GM12878 (cell line): Measurements from ENCODE around the gene KIF20B. TPM values are rescaled to one million over a fixed set of nuclear protein-coding genes. Genes with fewer than 3 reads are reported as not detected.

Experiments
- ATAC-seq: fragments of 200-7000 bp; cut with Tn5 transposase; 3 replicates; pipeline ENCODE4 v1.9.1; 2020; ENCODE audit warnings: mild to moderate bottlenecking, moderate library complexity
- BruUV-seq: library from RNA; stranded (reverse); fragments of 400-500 nt; replicated peaks from 2 replicates; lab custom pipeline; 2021; lab: Mats Ljungman, UMichigan
- CTCF ChIA-PET: fragments of 300-600 bp; sonication (Branson Sonifier 250); formaldehyde crosslinking; extraction: SDS; loops from one replicate; lab custom pipeline; 2021; ENCODE audit warnings: inconsistent platforms; lab: Yijun Ruan, JAX
- POLR2A ChIA-PET: fragments of 350-600 bp; formaldehyde crosslinking; extraction: SDS; loops from one replicate; lab custom pipeline; 2021; ENCODE audit warnings: inconsistent platforms; lab: Charles Lee
- RAD21 ChIA-PET: fragments of 300-600 bp; sonication (Branson Sonifier 250); formaldehyde crosslinking; loops from one replicate; lab custom pipeline; 2023; ENCODE audit warnings: antibody characterized with exemption; ENCODE audit not compliant: unreplicated experiment; lab: Charles Lee
- SMC1A ChIA-PET: fragments of 300-600 bp; sonication (Branson Sonifier 250); formaldehyde crosslinking; loops from one replicate; lab custom pipeline; 2023; ENCODE audit not compliant: unreplicated experiment, uncharacterized antibody; lab: Charles Lee
- DNase-seq: peaks from one replicate; pipeline ENCODE4 v3.0.0-alpha.2; 2011; ENCODE audit warnings: low read depth, low spot score
- FAIRE-seq: peaks from 3 replicates; lab custom pipeline; 2011; peaks lifted over from hg19 to GRCh38; lab: Jason Lieb, UNC
- H2AFZ ChIP-seq: 2 replicates; pipeline ENCODE4 v1.6.0; 2011; ENCODE audit warnings: low read depth, low read length, control low read depth; ENCODE audit not compliant: control insufficient read depth
- H3K27ac ChIP-seq: 2 replicates; pipeline ENCODE4 v1.5.1; 2011; ENCODE audit warnings: control low read depth; ENCODE audit not compliant: control insufficient read depth, insufficient read depth
- H3K27me3 ChIP-seq, 2 experiments: replicated peaks in 1 of 2; 2 replicates each; pipeline versions ENCODE4 v1.6.0 to v1.6.1; 2011; ENCODE audit warnings: low read length in 1 of 2; ENCODE audit not compliant: control insufficient read depth in 2 of 2, insufficient read depth in 2 of 2
- H3K36me3 ChIP-seq, 2 experiments: 2 replicates each; pipeline ENCODE4 v1.5.1; 2011; ENCODE audit warnings: low read length in 1 of 2; ENCODE audit not compliant: control insufficient read depth in 2 of 2, insufficient read depth in 2 of 2
- H3K4me1 ChIP-seq: 2 replicates; pipeline ENCODE4 v1.6.1; 2011; ENCODE audit warnings: mild to moderate bottlenecking, low read length, moderate library complexity, mixed read lengths; ENCODE audit not compliant: control insufficient read depth, insufficient read depth
- H3K4me2 ChIP-seq: 2 replicates; pipeline ENCODE4 v1.6.0; 2011; ENCODE audit warnings: control low read depth; ENCODE audit not compliant: control insufficient read depth, insufficient read depth
- H3K4me3 ChIP-seq: fragments of 200-600 bp; sonication (generic); 2 replicates; pipeline ENCODE4 v1.5.1; 2016
- H3K79me2 ChIP-seq: 2 replicates; pipeline ENCODE4 v1.6.0; 2011; ENCODE audit warnings: low read length; ENCODE audit not compliant: control insufficient read depth, insufficient read depth
- H3K9ac ChIP-seq: 2 replicates; pipeline ENCODE4 v1.8.0; 2011; ENCODE audit warnings: low read length, control low read depth, mixed read lengths; ENCODE audit not compliant: control insufficient read depth, insufficient read depth
- H3K9me3 ChIP-seq: replicated peaks from 3 replicates; pipeline ENCODE4 v1.5.1; 2011; ENCODE audit warnings: mild to moderate bottlenecking, low read length; ENCODE audit not compliant: control insufficient read depth, insufficient read depth
- H4K20me1 ChIP-seq: 2 replicates; pipeline ENCODE4 v1.6.0; 2011; ENCODE audit not compliant: control insufficient read depth, insufficient read depth
- BCL11A ChIP-seq: IDR thresholded peaks from 2 replicates; pipeline ENCODE4 v1.6.1; 2011; ENCODE audit warnings: low read depth, low read length
- BRCA1 ChIP-seq: IDR thresholded peaks from 2 replicates; pipeline ENCODE4 v1.6.1; 2011; ENCODE audit warnings: low read depth, low read length, improper control_type of control experiment
- EGR1 ChIP-seq, 2 experiments: IDR thresholded peaks; 1 replicate in 1 of 2; 2 replicates in 1 of 2; pipeline ENCODE4 v1.6.1; 2011 to 2012; ENCODE audit warnings: low read depth in 2 of 2, low read length in 2 of 2, borderline replicate concordance in 1 of 2, mild to moderate bottlenecking in 1 of 2, moderate library complexity in 1 of 2
- EP300 ChIP-seq, 2 experiments: fragments of 150-350 bp in 1 of 2; IDR thresholded peaks; 2 replicates each; pipeline ENCODE4 v1.6.1; 2011 to 2012; ENCODE audit warnings: low read depth in 2 of 2, low read length in 2 of 2, borderline replicate concordance in 1 of 2, improper control_type of control experiment in 1 of 2, inconsistent platforms in 1 of 2; ENCODE audit not compliant: control insufficient read depth in 1 of 2
- HCFC1 ChIP-seq: fragments of 150-350 bp; IDR thresholded peaks from 2 replicates; pipeline ENCODE4 v1.6.1; 2014; ENCODE audit warnings: low read length
- HDAC2 ChIP-seq: fragments of 200-600 bp; sonication (generic); IDR thresholded peaks from 2 replicates; pipeline ENCODE4 v1.6.1; 2017
- HDGF ChIP-seq: fragments of 450-650 bp; IDR thresholded peaks from 2 replicates; pipeline ENCODE4 v1.6.1; 2016; ENCODE audit warnings: antibody characterized with exemption
- MTA2 ChIP-seq: fragments of 450-650 bp; IDR thresholded peaks from 2 replicates; pipeline ENCODE4 v1.6.1; 2016; ENCODE audit warnings: low read depth, mild to moderate bottlenecking, moderate library complexity
- NFXL1 ChIP-seq: fragments of 450-650 bp; IDR thresholded peaks from 2 replicates; pipeline ENCODE4 v1.6.1; 2017; ENCODE audit warnings: antibody characterized with exemption, mild to moderate bottlenecking, borderline replicate concordance
- NR2F1 ChIP-seq: fragments of 450-650 bp; conservative IDR thresholded peaks from 2 replicates; pipeline ENCODE4 v1.6.1; 2017; ENCODE audit warnings: mild to moderate bottlenecking
- NRF1 ChIP-seq: conservative IDR thresholded peaks from 2 replicates; pipeline ENCODE4 v1.6.1; 2011; ENCODE audit warnings: mild to moderate bottlenecking, low read depth, low read length, improper control_type of control experiment
- PAX5 ChIP-seq: IDR thresholded peaks from 2 replicates; pipeline ENCODE4 v1.6.1; 2011; ENCODE audit warnings: low read depth, low read length, borderline replicate concordance
- POLR2AphosphoS2 ChIP-seq: IDR thresholded peaks from 2 replicates; pipeline ENCODE4 v1.6.1; 2011; ENCODE audit warnings: low read depth, mild to moderate bottlenecking, low read length, improper control_type of control experiment, moderate library complexity
- POLR2AphosphoS5 ChIP-seq: IDR thresholded peaks from 2 replicates; pipeline ENCODE4 v1.6.1; 2011; ENCODE audit warnings: mild to moderate bottlenecking, low read length, inconsistent platforms
- POU2F2 ChIP-seq: IDR thresholded peaks from 3 replicates; pipeline ENCODE4 v1.6.1; 2011; ENCODE audit warnings: low read depth, mild to moderate bottlenecking, low read length, borderline replicate concordance
- SMC3 ChIP-seq: IDR thresholded peaks from 2 replicates; pipeline ENCODE4 v1.6.1; 2011; ENCODE audit warnings: low read length, improper control_type of control experiment, borderline replicate concordance
- ZNF207 ChIP-seq: fragments of 450-650 bp; IDR thresholded peaks from 2 replicates; pipeline ENCODE4 v1.6.1; 2014; ENCODE audit warnings: antibody characterized with exemption, mild to moderate bottlenecking, borderline replicate concordance
- ZNF24 ChIP-seq: fragments of 450-650 bp; IDR thresholded peaks from 2 replicates; pipeline ENCODE4 v1.6.1; 2017; ENCODE audit warnings: antibody characterized with exemption, mild to moderate bottlenecking
- WGBS: methylation state at CpG from one replicate; pipeline ENCODE4 v1.1.6; 2016; ENCODE audit warnings: low lambda C conversion rate; ENCODE audit not compliant: insufficient replicate concordance, insufficient coverage; ENCODE audit errors: missing lambda C conversion rate; 5-methylcytosine and 5-hydroxymethylcytosine counted together
- in situ Hi-C: fragments of 300-500 bp; cut with MboI; formaldehyde crosslinking; loops from 9 replicates; pipeline ENCODE4 v1.14.3; 2018; ENCODE audit warnings: mixed read lengths
- intact Hi-C: fragments of 100-400 bp; cut with micrococcal nuclease; formaldehyde crosslinking; loops from one replicate; pipeline ENCODE4 v1.14.2; 2022; ENCODE audit not compliant: unreplicated experiment
- polyA plus RNA-seq, 11 experiments: library from polyadenylated mRNA; depleted of rRNA in 4 of 11; unstranded in 6 of 11; stranded (reverse) in 5 of 11; fragments of >200 nt; fragmentation: Nextera tagmentation in 4 of 11; fragmentation: Illumina TruSeq in 1 of 11; extraction: Ambion mirVana in 4 of 11; extraction: Trizol in 1 of 11; gene quantifications; 1 replicate in 1 of 11; 2 replicates in 10 of 11; pipeline versions ENCODE4 v1.2.1 to v1.2.3, GENCODE V29; 2011 to 2016; ENCODE audit warnings: inconsistent platforms in 2 of 11, missing spikeins in 2 of 11, low read depth in 1 of 11
- total RNA-seq, 4 experiments: library from RNA; depleted of rRNA in 3 of 4; stranded (reverse); fragments of >200 nt in 3 of 4; fragmentation: Illumina TruSeq in 1 of 4; extraction: Trizol in 1 of 4; gene quantifications; 2 replicates each; pipeline versions ENCODE4 v1.2.1 to v1.2.3, GENCODE V29; 2013 to 2021
- TF ChIP-seq, protein P1 (sequence below): fragments of 450-650 bp; IDR thresholded peaks from 2 replicates; pipeline ENCODE4 v1.6.1; 2018; ENCODE audit warnings: mild to moderate bottlenecking, low read depth, moderate library complexity; ENCODE audit not compliant: partially characterized antibody
- TF ChIP-seq, protein P2 (sequence below): IDR thresholded peaks from 2 replicates; pipeline ENCODE4 v1.6.1; 2011; ENCODE audit warnings: borderline replicate concordance, low read depth, mild to moderate bottlenecking, moderate library complexity, mixed read lengths, low read length; ENCODE audit not compliant: insufficient read depth; ENCODE audit errors: extremely low read length
- TF ChIP-seq, protein P3 (sequence below): fragments of 450-650 bp; IDR thresholded peaks from 2 replicates; pipeline ENCODE4 v1.6.1; 2014; ENCODE audit warnings: mild to moderate bottlenecking

Gene KIF20B
- total and polyA plus RNA-seq, 10 of the 15 experiments (the other 5 are each of a cell fraction or from before 2014, with no cell fraction given): 15.6 to 67.7 (median 44.3) TPM

DNA sequence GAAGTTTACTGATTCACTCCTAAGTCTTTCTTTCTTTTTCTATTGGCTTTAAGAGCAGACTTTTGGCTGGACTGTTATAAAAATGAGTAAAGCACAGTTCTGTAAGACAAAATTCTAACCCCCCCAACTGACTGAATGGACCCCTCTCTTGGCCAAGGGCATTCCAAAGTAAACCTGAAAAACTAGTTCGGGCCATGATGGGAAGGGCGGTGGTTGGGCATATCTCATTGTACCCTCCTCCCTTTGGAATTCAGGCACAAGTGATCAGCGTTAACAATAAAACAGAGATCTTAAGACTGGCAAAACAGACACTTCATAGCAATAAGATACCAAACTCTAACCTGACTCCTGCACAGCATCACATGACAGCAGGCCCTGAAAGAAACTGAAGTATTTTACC is 6.1 kb upstream of the KIF20B start (continued):
- TF ChIP-seq PAX5 (no peak), POLR2AphosphoS2 (no peak)
- TF ChIP-seq, all 136 proteins: peak for 0

DNA sequence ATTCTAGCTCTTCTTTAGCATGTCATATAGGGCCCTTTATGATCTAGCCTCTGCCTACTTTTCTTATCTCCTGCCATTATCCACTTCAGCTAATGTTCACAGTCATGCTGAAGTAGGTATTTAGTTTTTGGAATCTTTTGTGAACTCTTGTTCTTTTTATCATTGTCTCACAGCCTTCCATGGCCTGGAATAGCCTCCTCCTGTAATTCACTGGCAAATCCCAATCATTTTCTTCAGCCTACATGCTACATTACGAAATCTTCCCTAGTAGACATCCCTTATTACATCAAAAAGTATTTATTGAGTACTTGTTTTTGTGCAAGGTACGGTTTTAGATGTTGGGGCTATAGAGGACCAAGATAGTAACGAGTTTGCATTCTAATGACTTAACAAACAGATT is 3.4 kb upstream of the KIF20B start:
- Histone ChIP-seq H3K4me1 (no peaks in the 10 kb centered on the region), H4K20me1 (no peaks in the 10 kb centered on the region), H3K27me3 (no peaks in the 10 kb centered on the region), H3K4me3 (no peak overlapping the region), H3K4me2 (no peak overlapping the region), H3K27ac (no peak overlapping the region), H3K9me3 (no peaks in the 10 kb centered on the region), H3K79me2 (peaks cover 16% of the 10 kb centered on the region), H3K9ac (no peak overlapping the region), H2AFZ (no peak overlapping the region), H3K36me3 (no peaks in the 10 kb centered on the region)
- ChIA-PET RAD21 (interaction anchor here (0.7 to 0.9 kb wide), 2 partner anchors 32 to 46 kb away, joined by 3 to 4 read pairs; no protein-coding TSS in a partner anchor), POLR2A (no interaction called here), SMC1A (interaction anchor here (1.0 to 1.3 kb wide), 3 partner anchors 13 to 64 kb away, joined by 3 to 4 read pairs (median 3); no protein-coding TSS in a partner anchor), CTCF (no interaction called here)
- ATAC-seq: no peak
- in situ Hi-C loops: no loop called here
- no peak for TF ChIP-seq BCL11A
- TF ChIP-seq HDGF: no peak
- no peak for TF ChIP-seq EP300 (IDR thresholded peaks at IDR 0.05; ENCODE audit: borderline replicate concordance in 1 of 2, control insufficient read depth in 1 of 2, low read depth in 2 of 2, low read length in 2 of 2)
- TF ChIP-seq NRF1: no peak
- no peak for TF ChIP-seq ZNF24
- TF ChIP-seq NR2F1: no peak
- no peak for TF ChIP-seq BRCA1
- TF ChIP-seq MTA2: no peak
- TF ChIP-seq, protein P1, sequence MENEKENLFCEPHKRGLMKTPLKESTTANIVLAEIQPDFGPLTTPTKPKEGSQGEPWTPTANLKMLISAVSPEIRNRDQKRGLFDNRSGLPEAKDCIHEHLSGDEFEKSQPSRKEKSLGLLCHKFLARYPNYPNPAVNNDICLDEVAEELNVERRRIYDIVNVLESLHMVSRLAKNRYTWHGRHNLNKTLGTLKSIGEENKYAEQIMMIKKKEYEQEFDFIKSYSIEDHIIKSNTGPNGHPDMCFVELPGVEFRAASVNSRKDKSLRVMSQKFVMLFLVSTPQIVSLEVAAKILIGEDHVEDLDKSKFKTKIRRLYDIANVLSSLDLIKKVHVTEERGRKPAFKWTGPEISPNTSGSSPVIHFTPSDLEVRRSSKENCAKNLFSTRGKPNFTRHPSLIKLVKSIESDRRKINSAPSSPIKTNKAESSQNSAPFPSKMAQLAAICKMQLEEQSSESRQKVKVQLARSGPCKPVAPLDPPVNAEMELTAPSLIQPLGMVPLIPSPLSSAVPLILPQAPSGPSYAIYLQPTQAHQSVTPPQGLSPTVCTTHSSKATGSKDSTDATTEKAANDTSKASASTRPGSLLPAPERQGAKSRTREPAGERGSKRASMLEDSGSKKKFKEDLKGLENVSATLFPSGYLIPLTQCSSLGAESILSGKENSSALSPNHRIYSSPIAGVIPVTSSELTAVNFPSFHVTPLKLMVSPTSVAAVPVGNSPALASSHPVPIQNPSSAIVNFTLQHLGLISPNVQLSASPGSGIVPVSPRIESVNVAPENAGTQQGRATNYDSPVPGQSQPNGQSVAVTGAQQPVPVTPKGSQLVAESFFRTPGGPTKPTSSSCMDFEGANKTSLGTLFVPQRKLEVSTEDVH: no peak
- TF ChIP-seq POU2F2: no peak
- TF ChIP-seq HCFC1: no peak
- TF ChIP-seq SMC3: no peak
- TF ChIP-seq NFXL1: no peak
- TF ChIP-seq POLR2AphosphoS5: no peak
- TF ChIP-seq HDAC2: no peak
- no peak for TF ChIP-seq ZNF207
- no peak for TF ChIP-seq EGR1 (IDR thresholded peaks at IDR 0.05; ENCODE audit: borderline replicate concordance in 1 of 2, low read depth in 2 of 2, low read length in 2 of 2)
- TF ChIP-seq, protein P2, sequence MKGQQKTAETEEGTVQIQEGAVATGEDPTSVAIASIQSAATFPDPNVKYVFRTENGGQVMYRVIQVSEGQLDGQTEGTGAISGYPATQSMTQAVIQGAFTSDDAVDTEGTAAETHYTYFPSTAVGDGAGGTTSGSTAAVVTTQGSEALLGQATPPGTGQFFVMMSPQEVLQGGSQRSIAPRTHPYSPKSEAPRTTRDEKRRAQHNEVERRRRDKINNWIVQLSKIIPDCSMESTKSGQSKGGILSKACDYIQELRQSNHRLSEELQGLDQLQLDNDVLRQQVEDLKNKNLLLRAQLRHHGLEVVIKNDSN: no peak
- TF ChIP-seq, protein P3, sequence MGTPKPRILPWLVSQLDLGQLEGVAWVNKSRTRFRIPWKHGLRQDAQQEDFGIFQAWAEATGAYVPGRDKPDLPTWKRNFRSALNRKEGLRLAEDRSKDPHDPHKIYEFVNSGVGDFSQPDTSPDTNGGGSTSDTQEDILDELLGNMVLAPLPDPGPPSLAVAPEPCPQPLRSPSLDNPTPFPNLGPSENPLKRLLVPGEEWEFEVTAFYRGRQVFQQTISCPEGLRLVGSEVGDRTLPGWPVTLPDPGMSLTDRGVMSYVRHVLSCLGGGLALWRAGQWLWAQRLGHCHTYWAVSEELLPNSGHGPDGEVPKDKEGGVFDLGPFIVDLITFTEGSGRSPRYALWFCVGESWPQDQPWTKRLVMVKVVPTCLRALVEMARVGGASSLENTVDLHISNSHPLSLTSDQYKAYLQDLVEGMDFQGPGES: no peak
- intact Hi-C loops: no loop called here
- 75% methylated on average over 3 of the region's 3 CpGs for WGBS
- DNase-seq: no peak
- BruUV-seq: no TSS peak
- no peak for FAIRE-seq
